ENCODE results near the gene TMOD4.

TMOD4 gene

DNA sequence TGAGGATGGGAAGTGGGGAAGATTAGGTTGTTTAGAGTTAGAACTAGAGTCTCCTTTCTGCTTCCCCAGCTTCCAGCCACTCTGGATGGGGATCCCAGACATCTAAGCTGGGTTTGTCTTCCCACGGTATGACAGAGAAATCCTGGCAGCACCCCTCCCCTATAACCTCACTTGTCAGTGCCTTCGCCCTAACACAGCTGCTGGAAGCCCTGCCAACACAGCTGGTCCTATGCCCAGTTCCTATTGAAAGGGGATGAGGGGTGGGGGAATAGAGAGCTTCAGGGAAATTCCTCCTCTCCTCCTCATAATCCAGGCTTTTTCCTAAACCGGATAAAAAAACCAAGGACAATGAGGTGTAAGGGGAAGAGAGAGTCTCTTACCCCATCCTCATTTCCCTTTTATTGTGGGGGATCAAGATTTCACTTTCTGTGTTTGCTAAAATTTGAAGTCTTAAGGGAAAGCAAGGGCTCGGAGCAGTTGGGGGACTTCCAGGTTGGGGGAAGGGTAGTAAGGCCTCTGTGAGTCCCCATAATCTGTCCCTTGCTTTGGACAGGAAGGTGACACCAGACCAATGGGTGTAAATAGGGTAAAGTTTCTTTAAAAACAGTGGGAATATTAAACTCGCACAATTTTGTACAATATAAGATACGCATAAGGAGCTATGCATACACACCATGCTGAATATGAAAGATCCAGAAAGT, 590 bp downstream of the TMOD4 start:
- no peak for DNase-seq

DNA sequence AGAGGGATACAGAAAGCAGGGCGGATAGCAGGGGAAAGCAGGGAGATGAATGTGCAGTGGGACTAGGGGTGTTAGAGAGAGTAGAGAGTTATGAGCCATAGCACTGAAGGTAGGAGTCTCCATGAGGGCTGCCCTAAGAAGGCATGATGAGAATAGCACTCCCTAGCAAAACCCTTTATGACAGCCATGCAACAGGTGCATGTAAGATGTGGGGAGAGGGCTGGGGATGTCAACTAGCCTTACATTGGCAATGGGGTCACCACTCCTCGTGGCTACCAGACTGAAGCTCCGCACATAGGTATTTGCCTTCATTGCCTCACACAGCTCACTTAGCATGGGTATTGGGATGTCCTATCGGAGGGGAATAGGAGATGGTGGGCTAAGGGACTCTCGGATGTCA, 4.6 kb downstream of the TMOD4 start:
- DNase-seq: no peak

DNA sequence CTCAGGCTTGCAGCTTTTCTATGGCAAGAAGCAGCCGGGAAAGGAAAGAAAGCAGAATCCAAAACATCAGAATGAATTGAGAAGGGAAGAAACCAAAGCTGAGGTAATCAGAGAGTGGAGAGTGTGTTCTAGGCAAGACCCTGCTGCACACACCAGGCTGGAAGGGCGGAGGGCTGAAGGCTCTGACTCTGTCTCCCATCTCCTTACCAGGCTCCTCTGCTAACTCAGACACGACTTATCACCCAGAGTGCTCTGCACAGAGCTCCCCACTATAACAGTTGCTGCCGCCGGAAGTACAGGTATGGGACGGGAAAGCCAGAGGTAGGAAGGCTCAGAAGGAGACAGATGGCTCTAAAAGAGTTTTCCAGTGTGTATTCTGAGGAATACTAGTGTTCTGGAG, 8.7 kb downstream of the TMOD4 start:
- DNase-seq: no peak

DNA sequence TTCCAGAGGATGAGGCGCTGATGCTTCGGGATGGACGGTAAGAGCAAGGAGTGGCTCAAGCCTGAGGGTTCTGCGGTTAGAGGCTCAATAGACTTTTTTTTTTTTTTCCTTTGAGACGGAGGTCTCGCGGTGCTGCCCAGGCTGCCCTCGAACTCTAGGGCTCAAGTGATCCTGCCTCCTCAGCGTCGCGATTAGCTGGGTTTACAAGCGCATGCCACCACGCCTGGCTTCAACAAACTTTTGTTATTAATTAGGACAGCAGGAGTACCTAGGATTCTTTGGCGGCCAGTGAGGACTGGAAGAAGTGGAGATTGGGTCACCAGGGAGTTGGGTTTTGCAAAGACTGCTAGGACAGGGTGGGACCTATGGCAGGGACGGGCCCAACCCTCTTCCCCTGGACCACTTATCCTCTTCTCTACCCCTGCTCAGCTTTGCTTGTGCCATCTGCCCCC, 9.2 kb downstream of the TMOD4 start:
- DNase-seq: no peak

DNA sequence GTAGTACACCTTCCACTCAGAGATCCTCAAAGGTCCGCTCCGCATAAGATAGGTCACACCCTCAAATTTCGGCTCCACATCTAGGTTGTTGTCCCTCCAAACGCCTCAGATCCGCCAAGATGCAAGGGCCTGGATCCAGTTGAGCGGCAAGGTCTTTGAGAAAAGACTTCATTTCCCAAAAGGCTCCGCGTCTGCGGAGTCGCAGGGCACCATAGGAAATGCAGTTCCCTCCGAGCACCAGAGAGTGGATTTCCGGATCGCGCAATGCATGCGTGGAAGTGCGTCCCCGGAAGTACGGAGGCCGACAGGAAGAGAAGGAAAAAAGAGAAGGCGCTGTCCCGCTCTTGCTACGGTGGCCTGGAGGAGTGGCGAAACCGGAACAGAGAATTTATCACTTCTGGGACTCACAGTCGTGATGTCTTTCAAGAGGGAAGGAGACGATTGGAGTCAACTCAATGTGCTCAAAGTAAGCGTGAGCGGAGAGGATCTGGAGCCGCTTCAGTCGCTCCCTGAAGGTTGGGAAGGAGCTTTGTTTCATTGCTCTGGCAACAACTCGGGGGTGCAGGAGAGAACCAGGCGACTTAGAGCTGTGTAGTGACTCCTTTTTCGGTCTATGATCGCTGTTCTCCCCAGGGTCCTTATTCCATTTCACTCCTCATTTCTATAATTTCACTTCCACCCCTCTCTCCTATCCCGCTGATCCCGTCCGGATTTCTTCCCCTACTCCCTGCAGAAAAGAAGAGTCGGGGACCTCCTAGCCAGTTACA, 9.9 kb downstream of the TMOD4 start, which contains the start of the genes LYSMD1 and SCNM1:
Gene LYSMD1, minus strand, starts transcription at position 165 of the 767 bp plus-strand sequence. CDS start 644 bp downstream, outside the sequence.
Gene SCNM1, plus strand, starts transcription at position 407 of the 767 bp plus-strand sequence. Its CDS starts 9 bp downstream, at position 416.
- DNase-seq: peak; percentile 94

DNA sequence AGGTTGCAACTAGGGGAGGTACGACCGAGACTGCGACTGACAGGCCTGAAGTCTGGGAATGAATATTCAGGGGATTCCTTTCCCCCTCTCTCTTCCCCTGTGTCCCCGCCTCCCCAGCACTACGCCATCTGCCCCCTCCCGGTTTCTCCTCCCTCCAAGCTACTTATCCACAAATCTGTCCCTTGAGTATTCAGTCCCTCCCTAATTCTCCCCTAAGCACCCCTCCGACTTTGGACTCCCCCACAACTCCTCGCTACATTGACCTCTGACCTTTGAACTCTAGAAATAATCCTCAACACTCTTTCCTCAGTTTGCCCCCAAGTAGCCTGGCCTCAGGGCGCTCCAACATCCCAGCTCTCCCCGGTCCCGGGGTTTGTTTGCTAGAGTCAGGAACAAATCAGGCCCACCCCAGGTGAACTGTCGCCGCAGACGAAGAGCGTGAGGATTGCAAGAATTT, 10.5 kb downstream of the TMOD4 start:
- DNase-seq: no peak

DNA sequence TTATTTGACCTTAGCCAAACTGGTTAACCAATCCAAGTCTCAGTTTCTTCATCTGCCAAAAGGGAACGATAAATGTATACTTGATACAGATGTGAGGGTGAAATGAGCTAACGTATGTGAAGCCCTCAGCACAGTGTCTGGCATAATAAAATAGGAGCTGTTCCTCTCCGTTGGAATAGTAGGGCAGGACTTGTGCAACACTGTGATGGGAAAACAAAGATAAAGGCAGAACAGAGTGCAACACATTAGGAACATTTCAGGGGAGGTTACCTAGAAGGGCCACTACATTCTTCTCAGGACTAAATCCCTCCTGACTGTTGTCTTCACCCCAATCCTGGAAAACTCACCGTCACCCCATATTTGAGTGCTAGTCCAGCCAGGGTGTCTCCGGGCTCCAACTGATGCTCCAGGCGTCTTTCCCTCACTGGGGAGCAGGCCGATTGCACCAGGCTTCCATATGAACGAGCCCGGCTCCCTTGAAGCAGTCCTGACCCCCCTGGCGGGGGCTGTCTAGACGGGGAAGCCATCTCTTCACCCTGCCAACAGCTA, 11.0 kb downstream of the TMOD4 start:
- DNase-seq: no peak

DNA sequence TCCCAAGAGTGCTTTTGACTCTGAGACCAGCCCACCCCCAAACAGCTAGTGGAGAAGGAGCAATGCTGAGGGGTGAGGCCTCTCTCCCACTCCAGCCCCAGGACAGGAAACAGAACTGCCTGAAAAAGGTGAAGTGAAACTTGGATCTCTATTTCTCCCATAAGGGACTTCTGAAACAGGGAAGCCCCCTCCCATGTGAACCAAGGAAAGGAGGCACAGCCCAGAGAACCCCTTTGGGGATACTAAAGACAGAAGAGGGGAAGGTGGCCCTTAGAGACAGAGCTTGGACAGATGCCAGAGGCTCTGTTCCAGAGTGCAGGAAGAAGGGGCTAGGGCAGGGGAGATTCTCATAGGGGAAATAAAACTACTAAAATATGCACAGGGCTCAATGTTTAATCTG, 16.4 kb downstream of the TMOD4 start:
- DNase-seq: no peak

DNA sequence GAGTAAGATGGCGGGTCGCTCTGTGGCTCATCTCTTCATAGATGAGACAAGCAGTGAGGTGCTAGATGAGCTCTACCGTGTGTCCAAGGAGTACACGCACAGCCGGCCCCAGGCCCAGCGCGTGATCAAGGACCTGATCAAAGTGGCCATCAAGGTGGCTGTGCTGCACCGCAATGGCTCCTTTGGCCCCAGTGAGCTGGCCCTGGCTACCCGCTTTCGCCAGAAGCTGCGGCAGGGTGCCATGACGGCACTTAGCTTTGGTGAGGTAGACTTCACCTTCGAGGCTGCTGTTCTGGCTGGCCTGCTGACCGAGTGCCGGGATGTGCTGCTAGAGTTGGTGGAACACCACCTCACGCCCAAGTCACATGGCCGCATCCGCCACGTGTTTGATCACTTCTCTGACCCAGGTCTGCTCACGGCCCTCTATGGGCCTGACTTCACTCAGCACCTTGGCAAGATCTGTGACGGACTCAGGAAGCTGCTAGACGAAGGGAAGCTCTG, 17.0 kb downstream of the TMOD4 start:
- no peak for DNase-seq

DNA sequence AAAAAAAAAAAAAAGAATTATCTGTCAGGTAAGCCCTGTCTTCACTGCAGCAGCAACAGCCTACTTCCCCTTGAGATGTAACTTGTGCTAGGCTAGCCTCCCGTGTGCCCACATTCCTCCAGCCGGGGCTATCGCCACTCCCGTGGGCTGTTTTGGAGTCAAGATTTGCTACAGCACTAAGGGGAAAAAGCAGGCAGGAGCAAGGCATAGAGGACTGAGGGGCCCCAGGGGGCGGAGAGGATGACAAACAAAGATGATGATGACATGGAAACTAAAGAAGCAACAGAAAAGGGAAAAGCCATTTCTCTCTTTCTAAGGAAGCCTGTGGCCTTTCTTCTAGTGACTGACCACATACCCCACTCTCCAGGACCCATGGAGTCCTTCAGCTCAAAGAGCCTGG, 17.5 kb downstream of the TMOD4 start:
- DNase-seq: peak; percentile 29 to 54

DNA sequence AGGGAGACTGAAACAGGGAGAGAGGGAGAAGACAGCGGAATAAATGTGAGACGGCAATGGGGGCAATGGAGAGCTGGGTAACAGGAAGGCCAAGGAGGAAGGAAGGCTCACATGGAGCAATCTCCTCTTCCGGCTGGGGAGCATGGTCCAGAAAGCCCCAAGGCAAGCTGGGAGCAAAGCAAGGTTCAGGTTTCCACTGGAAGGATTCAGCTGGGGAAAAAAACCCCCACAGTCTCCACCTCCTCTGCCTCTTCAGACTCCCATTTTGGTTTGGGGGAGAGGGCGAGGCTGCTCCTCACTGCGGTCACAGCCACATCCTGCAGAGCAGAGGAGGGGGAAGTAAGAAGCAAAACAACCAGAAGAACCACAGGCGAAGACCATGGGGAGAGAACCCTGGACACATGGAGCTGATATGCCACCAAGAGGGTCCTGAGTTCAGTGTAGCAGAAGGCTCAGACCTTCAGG, 18.7 kb downstream of the TMOD4 start:
- peak; percentile 39 to 40 for DNase-seq

DNA sequence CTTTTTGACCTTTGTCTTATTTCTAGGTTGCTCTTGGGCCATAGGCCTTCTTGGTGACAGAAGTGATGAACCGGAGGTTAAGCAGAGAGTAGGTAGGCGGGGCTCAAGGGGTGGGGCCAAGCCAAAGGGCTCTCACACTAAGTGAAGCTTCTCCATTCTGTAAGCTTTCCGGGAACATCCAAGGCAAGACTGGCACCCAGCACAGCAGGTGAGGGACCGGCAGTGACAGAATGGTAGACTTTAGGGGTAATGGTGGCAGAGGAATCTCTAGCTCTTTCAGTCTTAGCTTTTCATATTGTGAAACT, 19.3 kb downstream of the TMOD4 start, which contains the start of gene TNFAIP8L2:
Gene TNFAIP8L2, plus strand, starts transcription at position 135 of the 305 bp plus-strand sequence. CDS start 2,049 bp downstream, outside the sequence.
- peak; percentile 73 for DNase-seq

DNA sequence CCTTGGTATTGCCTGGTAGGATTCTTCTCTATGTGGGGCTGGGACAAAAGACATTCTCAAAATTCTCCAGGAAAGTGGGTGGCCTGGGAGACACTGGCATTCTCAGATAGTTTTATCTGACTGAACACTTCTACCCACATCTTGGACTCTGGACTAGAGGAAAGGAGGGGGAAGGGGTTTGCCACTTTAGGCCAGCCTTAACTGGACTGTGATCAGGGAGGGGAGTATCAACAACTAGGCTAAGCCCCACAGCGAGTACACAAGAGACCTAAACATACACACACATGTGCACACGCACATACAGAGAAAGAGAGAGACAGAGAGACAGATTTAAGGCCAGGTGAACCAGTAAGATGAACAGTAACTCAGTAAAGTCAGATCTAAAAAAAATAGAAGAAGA, 28.1 kb downstream of the TMOD4 start:
- no peak for DNase-seq

DNA sequence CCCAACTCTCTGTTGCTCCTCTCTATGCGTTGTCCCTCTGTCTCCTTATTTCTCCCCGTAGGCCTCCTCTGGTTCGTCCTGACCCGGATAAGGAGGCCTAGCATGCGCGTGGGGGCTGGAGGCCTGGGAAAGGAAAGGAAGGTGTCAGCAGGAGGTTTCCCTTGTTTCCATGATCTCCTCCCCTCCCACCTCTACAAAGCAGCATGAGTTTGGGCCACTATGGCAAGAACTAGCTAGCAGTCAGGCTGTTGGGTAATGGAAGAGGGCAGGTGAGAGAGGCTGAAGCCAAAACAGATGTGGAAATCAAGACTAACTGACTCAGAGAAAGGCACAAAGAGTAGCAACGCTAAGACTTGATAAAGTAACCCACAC, 28.7 kb downstream of the TMOD4 start:
- DNase-seq: no peak

DNA sequence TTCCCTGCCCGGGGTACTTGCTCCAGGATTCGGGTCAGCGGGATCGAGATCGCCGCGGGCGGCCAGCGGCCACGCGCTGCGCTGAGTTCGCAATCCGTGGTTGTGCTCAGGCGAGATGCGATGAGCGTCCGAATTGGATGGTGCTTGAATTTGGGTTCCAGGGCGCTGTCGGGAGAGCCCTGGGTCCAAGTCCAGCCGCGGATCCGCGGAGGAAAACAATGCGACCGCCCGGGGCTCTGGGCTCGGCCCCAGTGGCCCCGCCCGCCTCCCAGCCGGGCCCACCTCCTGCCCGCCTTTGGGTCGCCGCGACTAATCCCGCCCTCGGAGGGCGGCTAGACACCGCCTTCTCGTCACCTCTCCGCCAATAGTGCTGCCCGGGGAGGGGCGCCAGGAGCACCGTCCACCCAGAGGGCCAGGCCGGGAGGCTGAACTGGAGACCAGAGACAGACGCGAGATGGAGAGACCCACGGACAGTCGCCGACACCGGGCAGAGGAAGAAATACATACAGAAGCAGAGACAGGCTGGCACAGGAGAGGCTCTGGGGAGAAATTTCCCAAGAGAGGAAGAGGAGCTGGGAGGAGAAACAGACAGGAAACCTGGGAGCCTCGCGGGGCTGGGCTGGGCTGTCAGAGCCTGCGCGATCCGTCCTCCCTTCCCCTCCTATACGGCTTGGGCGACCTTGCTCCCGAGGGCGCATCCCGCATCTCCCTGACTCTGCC, 29.2 kb downstream of the TMOD4 start, which contains the start of gene SEMA6C:
Gene SEMA6C, minus strand, starts transcription at position 220 of the 720 bp plus-strand sequence. CDS start 4,010 bp downstream, outside the sequence.
- peak; percentile 79 to 84 for DNase-seq

DNA sequence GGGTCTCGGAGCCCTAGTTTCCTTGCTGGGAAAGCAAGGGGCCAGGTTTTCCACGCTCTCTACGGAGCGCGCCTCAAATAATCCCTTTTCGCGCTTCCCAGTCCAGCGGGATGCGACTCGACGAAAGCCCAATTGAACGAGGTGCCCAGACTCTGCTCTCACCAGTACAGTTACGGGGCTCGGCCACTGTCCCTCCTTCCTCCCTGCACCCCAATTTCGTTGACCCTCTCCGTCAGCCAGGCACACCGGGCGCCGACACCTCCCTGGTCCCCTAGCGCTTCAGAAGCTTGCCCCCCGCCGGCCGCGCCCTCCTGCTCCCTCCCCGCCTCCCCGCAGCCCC, 29.7 kb downstream of the TMOD4 start:
- no peak for DNase-seq

DNA sequence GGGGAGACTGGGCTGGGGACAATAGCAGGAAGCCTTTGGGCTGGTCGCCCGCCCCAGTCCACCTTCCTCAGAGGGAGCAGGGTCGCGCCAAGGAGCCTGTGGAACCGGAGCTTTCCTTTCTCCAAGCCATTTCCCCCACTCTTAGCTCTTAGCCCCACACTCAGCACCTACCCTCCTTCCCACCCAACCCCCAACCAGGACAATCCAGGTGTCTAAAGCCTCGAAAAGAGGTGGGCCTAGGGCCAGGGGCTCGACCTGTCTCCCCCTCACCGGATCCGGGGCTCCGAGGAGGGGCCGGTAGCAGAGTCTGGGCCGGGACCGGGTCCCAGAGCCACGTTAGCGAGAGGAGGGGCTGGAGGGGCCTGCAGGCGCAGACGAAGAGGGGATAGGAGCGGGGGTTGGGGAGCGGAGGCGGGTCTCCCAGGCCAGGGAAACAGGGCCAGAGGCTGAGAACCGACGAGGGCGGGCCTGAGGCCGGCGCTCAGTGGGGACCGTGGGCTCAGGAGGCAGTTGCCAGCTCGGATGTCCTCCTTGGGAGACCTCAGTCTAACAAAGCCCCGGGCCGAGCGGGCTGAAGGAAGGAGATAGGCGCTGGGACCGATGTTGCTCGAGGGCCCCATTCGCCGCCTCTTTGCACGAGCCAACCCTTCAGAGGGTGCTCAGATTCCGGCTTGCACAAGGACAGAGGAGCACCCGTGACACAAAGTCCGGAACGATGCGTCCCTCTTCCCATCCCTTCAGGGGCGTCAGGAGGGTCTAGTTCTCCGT, 30.3 kb downstream of the TMOD4 start:
- DNase-seq: no peak

DNA sequence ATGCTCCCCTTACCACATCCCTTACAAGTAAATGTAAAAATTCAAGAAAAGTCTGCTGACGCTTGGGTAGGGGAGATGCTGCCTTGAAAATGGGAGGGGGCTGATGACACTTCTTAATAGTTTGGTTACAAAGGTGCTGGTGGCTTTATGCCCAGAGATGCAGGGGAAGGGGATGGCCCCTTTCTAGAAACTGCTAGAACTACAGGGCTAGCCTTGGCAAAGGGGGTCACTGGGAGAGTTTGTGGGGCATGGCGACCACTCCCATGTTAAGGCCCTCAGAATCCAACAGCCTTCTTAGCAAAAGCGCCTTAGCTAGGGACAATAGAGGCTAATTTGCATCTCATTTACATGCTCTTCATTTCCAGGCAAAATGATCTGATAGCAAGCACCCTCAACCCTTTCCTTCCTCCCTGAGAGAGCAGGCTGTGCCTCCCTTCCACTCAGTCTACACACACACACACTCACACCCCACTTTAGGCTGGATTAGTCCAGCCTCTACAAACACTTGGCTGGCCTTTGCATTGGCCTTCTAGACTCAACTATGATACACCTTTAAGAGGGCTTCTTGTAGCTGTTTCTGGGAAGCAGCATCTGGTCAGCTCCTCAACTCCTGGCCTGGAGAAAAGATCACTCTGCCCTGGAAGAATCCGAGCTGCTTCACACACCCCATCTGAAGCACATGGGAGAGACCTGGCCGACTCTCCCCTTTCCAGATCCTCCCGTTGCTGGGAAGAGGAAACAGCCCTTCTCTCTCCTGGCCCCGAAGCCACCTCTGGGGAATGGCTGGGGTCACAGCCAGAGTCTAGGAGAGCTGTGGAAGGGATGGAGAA, 31.1 kb downstream of the TMOD4 start:
- no peak for DNase-seq

DNA sequence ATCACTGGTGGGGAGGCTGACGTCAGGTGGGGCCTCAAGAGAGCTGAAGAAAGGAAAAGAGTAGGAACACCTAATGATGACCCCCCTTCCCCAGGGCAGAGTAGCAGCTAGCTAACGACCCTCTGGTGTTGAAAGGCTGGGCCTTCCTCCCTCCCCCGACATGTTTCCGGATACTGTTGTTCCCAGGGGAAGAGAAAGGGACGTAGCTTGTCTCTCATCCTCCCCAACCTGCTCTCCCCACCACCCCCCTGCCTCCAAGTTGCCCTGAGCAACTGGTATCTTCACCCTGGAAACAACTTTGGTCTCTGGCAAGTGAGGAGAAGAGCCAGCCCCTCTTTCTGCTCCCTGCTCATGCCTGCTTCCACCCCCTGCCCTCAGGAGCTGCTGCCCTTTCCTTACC, 31.8 kb downstream of the TMOD4 start:
- DNase-seq: no peak

DNA sequence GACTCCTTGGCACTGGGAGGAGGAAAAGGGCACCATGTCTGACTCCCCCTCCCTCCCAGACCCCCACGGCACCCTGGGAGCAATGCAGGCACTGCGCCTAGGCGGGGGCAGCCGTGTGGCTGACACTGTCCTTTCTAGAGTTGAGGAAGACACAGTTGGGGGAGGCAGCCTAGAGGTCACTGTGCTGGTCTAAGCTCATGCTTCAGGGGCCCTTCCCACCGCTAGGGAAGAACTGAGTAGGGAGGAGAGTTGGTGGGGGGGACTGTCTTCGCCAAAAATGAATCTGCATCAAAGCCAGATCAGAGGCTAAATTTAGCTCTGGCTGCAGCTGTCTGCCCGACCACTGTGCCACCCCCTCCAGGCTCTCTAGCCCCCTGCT, 32.7 kb downstream of the TMOD4 start:
- no peak for DNase-seq

DNA sequence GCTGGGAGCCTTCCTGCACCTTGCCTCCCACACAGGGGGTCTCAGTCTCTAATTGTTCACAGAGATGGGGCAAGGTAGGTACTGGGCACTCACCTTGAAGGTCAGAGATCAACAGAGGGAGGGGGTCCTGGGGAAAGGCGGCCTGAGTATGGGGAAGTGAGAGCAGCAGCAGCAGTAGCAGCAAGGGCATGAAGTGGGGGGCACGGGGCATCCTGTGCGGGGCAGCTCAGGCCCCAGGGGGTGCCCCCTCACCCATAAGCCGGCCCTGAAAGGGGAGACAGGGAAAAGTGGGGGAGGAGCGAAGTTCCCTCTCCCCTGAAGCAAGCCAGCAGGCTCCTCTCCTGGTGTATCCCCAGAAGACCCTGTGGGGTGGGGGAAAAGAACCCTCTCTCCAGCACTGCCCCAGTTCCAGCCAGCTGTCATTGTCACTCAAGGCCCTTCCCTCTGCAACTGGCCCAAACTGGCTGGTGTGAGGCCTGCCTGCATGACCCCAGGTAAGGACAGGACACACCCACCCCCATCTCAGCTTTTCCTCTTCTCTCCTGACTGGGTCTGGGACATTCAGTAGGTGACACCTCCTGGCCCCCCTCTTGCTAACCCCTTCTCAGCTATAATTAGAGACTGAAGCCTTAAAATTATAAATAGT, 33.2 kb downstream of the TMOD4 start:
- DNase-seq: no peak

Data from activated CD4-positive, alpha-beta T cell treated with anti-CD3 and anti-CD28 coated beads for 4 hours (primary cell).